Vagina (tissue), 2 donors: ENCODE results near the gene AGPAT1. TPM values are rescaled to one million over a fixed set of nuclear protein-coding genes. Genes with fewer than 3 reads are reported as not detected.

ENCODE experiments used
- DNase-seq, 2 donors: peaks; one replicate each; pipeline ENCODE4 v3.0.0-alpha.2; 2017; ENCODE audit errors: extremely low spot score in 2 of 2
- H3K27ac ChIP-seq: fragments of 200-600 bp; sonication (generic); one replicate; pipeline ENCODE4 v1.5.1; 2019
- H3K27me3 ChIP-seq: fragments of 200-600 bp; sonication (generic); one replicate; pipeline ENCODE4 v1.5.1; 2019
- H3K36me3 ChIP-seq, 2 donors: fragments of 200-600 bp; sonication (generic); one replicate each; pipeline ENCODE4 v1.5.1; 2017 to 2019
- H3K4me1 ChIP-seq: fragments of 200-600 bp; sonication (generic); one replicate; pipeline ENCODE4 v1.5.1; 2019
- H3K4me3 ChIP-seq, 2 donors: fragments of 200-600 bp; sonication (generic); 1 replicate in 1 of 2; 2 replicates in 1 of 2; pipeline ENCODE4 v1.5.1; 2016 to 2019
- H3K9me3 ChIP-seq: fragments of 200-600 bp; sonication (generic); one replicate; pipeline ENCODE4 v1.5.1; 2019
- POLR2A ChIP-seq, 2 donors: fragments of 450-650 bp; IDR thresholded peaks; one replicate each; pipeline ENCODE4 v1.6.1; 2017; ENCODE audit warnings: antibody characterized with exemption in 2 of 2, mild to moderate bottlenecking in 2 of 2, moderate library complexity in 2 of 2
- POLR2AphosphoS5 ChIP-seq, 2 donors: sonication (generic); formaldehyde crosslinking; IDR thresholded peaks; one replicate each; pipeline ENCODE4 v1.9.0; 2017; ENCODE audit warnings: antibody characterized with exemption in 2 of 2, mild to moderate bottlenecking in 2 of 2, low read depth in 1 of 2; ENCODE audit not compliant: insufficient read depth in 1 of 2
- intact Hi-C: fragments of 100-400 bp; cut with DNase I; formaldehyde crosslinking; loops from one replicate; pipeline ENCODE4 v1.15.1; 2023
- total RNA-seq: library from RNA; depleted of rRNA; stranded (reverse); fragments of >200 nt; gene quantifications from one replicate; pipeline ENCODE4 v1.2.3, GENCODE V29; 2016
- TF ChIP-seq, protein P1 (sequence below), 3 experiments: fragments of 450-650 bp in 2 of 3; fragments of 200-600 bp in 1 of 3; sonication (generic) in 1 of 3; IDR thresholded peaks; one replicate each; pipeline ENCODE4 v1.5.1; 2017 to 2019; ENCODE audit warnings: antibody characterized with exemption in 3 of 3, mild to moderate bottlenecking in 2 of 3, moderate library complexity in 2 of 3

The AGPAT1 gene
- total RNA-seq, 1 donor from 2014 or later: 35.1 TPM

DNA sequence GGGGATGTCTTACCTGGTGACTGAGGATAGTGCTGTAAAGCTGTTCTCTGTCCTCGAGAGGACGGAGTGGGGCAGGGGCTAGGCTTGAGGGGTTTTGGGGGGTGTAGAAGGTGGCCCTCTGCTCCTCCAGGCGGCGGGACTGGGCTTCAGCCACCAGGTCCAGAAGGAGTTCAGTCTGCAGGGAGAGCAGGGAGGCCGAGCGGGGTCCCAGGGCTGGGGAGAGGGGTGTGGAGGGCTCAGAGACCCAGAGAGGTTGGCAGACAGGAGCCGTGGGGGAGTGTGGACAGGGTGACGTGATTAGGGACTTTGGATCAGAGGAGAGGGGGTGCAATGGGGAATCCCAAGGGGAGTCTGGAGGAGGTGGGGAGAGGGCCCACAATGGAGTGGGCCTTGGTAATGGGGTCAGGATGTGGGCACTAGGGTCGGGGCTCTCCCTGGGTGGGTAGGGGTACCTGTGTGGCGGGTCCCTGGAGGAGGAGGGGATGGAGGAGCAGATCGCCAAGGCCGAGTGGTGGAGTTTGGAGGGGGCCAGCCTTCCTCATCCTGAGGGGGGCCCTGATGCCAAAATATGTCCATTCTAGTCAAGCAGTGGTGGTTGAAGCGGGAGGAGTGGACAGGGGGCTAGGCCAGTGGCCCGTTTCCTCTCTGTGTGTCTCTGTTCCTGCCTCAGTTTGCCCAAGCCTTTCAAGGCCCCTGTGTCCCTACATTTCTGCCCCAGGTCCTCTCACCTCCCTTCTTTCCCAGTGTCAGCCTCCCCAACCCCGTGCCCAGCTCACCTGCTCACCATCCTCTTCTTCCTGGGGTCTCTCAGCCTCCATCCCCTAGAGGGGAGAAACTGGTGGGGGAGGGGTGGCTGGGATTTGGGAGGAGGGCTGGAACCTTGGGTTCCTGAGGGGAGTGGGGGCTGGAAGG, 16.1 kb upstream of the AGPAT1 start:
- Histone ChIP-seq H3K36me3 (peaks cover 0 to 8% of the 10 kb centered on the region in 2 donors), H3K4me3 (peak overlapping the region; percentile 22 to 85), H3K27me3 (no peaks in the 10 kb centered on the region), H3K9me3 (no peaks in the 10 kb centered on the region), H3K27ac (peak overlapping the region; percentile 99), H3K4me1 (peaks cover 68% of the 10 kb centered on the region)
- intact Hi-C loops: no loop called here
- DNase-seq: no peak
- TF ChIP-seq POLR2A (IDR thresholded peaks at IDR 0.05) (no peak), POLR2AphosphoS5 (IDR thresholded peaks at IDR 0.05; ENCODE audit: insufficient read depth in 1 of 2, low read depth in 1 of 2) (no peak)
- TF ChIP-seq, protein P1, sequence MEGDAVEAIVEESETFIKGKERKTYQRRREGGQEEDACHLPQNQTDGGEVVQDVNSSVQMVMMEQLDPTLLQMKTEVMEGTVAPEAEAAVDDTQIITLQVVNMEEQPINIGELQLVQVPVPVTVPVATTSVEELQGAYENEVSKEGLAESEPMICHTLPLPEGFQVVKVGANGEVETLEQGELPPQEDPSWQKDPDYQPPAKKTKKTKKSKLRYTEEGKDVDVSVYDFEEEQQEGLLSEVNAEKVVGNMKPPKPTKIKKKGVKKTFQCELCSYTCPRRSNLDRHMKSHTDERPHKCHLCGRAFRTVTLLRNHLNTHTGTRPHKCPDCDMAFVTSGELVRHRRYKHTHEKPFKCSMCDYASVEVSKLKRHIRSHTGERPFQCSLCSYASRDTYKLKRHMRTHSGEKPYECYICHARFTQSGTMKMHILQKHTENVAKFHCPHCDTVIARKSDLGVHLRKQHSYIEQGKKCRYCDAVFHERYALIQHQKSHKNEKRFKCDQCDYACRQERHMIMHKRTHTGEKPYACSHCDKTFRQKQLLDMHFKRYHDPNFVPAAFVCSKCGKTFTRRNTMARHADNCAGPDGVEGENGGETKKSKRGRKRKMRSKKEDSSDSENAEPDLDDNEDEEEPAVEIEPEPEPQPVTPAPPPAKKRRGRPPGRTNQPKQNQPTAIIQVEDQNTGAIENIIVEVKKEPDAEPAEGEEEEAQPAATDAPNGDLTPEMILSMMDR (IDR thresholded peaks at IDR 0.05): no peak

DNA sequence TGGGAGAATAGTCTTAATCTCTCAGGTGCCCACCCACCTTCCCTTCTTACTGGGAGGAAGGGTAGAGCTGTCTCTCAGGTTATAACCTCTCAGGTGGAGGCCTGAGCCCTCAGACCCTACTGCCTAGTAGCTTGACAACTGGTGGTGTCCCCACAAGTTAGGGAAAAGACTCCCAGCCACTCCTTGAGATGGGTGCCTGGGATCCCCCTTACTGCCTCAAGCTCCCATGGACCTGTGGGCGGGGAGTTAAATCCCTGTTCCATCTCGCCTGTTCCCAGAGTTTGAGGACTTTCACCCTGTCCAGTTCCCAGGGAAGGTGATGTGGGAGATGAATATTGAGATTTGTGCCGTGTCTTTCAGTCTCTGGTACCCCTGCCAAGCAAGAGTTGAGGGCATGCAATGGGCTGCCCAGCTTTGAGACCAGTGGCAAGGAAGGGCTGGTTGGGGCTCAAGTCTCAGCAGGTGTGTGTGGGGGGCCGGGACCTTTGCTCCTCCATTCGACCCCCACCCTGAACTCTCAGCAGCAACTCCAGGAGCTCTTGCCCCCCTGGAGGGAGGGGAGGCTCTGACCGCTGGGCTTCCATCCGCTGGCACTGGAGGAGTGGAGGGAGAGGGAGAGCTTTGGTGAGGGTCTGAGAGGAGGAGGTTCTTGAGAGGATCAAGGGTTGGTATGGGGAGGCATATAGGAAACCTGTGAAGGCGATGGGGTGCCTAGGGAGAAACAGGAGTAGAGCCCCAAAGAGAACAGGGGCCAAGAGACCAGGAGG, 15.2 kb upstream of the AGPAT1 start:
- TF ChIP-seq, protein P1 (IDR thresholded peaks at IDR 0.05): no peak
- TF ChIP-seq POLR2AphosphoS5 (IDR thresholded peaks at IDR 0.05; ENCODE audit: insufficient read depth in 1 of 2, low read depth in 1 of 2) (no peak), POLR2A (IDR thresholded peaks at IDR 0.05) (no peak)
- H3K36me3 ChIP-seq: peaks cover 0 to 16% of the 10 kb centered on the region in 2 donors
- peaks cover 69% of the 10 kb centered on the region for H3K4me1 ChIP-seq
- no peak for DNase-seq
- H3K9me3 ChIP-seq: no peaks in the 10 kb centered on the region
- intact Hi-C loops: no loop called here
- H3K4me3 ChIP-seq: peak overlapping the region; percentile 57 to 85
- no peaks in the 10 kb centered on the region for H3K27me3 ChIP-seq
- H3K27ac ChIP-seq: peak overlapping the region; percentile 99

DNA sequence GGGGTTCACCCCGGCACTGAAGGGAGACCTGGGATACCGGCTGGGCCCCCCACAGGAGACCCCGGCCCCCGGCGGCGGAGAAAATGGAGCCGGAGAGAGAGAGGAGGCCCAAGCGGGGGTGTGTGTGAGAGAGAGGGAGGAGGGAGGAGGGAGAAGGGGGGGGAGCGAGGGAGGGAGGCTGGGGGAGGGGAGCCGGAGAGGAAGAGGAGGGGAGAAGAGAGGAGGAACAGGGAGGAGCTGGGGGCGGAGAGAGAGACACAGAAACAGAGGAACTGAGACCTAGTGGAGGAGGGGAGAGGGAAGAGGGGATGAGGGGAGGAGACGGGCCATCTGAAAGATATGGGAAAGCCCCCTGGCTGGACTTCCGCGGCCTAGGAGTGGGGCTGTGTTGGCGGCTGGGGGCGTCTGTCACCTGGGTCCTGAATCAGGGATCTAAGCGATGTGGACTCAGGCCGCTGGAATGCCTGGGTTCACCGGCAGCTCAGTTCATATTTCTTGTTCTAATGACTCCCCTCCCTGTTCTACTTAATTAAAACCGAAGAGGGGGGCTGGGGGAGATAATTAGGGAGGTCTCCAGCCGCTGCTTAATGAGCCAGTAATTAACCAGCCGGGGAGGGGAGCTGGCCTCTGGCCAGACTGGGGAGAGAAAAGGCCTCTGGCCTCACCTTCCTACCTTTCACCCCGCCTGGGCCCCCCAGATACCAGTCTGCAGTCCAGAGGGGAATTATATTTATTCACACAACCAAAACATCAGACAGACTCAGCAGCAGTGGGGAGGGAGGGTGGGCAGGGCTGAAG, 14.4 kb upstream of the AGPAT1 start, which contains the start of gene PBX2:
Gene PBX2 (minus strand): TSS at position 149 of the 798 bp plus-strand sequence. CDS start 287 bp downstream, outside the sequence.
- intact Hi-C loops: no loop called here
- H3K4me3 ChIP-seq: peak within 1 kb of the TSS; percentile 57 to 85
- H3K27ac ChIP-seq: peak within 1 kb of the TSS; percentile 99
- TF ChIP-seq POLR2A (IDR thresholded peaks at IDR 0.05): peak; percentile 92 to 93
- TF ChIP-seq, protein P1 (IDR thresholded peaks at IDR 0.05): no peak
- peak; percentile 88 to 95 for TF ChIP-seq POLR2AphosphoS5 (IDR thresholded peaks at IDR 0.05; ENCODE audit: insufficient read depth in 1 of 2, low read depth in 1 of 2)
- no peaks in the 10 kb centered on the region for H3K9me3 ChIP-seq
- no peaks in the 10 kb centered on the region for H3K27me3 ChIP-seq
- DNase-seq: peak in 1 of 2 donors; percentile 97
- H3K4me1 ChIP-seq: peaks cover 73% of the 10 kb centered on the region
- H3K36me3 ChIP-seq: peaks cover 0 to 19% of the 10 kb centered on the region in 2 donors

DNA sequence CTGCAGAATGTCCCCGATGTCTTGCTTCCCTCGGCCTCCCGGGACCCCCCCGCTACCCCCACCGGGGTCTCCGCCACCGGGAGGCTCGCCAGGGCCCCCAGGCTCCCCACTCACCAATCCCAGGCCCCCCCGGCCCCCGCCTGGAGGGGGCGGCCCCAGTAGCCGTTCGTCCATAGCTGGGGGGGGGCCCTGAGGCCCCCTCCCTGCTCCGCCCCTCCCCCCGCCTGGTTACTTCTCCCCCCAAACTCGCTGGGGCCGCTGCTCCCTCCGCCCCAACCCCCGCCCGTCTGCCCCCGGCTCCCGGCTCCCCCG, 13.8 kb upstream of the AGPAT1 start:
- no peak for DNase-seq
- intact Hi-C loops: loop anchor here (10.0 kb wide), 1 partner anchor 1015 kb away; the partner anchor contains the start of genes HSD17B8, RING1, RXRB and SLC39A7
- Histone ChIP-seq H3K36me3 (peaks cover 0 to 19% of the 10 kb centered on the region in 2 donors), H3K27me3 (no peaks in the 10 kb centered on the region), H3K4me1 (peaks cover 68% of the 10 kb centered on the region), H3K9me3 (no peaks in the 10 kb centered on the region), H3K4me3 (peak overlapping the region; percentile 57 to 85), H3K27ac (peak overlapping the region; percentile 99)
- no peak for TF ChIP-seq POLR2A (IDR thresholded peaks at IDR 0.05)
- TF ChIP-seq, protein P1 (IDR thresholded peaks at IDR 0.05): no peak
- TF ChIP-seq POLR2AphosphoS5 (IDR thresholded peaks at IDR 0.05; ENCODE audit: insufficient read depth in 1 of 2, low read depth in 1 of 2): no peak
